ENCODE data around the gene BBS2. TPM values are rescaled to one million over a fixed set of nuclear protein-coding genes. Genes with fewer than 3 reads are reported as not detected.

BBS2 gene, protein sequence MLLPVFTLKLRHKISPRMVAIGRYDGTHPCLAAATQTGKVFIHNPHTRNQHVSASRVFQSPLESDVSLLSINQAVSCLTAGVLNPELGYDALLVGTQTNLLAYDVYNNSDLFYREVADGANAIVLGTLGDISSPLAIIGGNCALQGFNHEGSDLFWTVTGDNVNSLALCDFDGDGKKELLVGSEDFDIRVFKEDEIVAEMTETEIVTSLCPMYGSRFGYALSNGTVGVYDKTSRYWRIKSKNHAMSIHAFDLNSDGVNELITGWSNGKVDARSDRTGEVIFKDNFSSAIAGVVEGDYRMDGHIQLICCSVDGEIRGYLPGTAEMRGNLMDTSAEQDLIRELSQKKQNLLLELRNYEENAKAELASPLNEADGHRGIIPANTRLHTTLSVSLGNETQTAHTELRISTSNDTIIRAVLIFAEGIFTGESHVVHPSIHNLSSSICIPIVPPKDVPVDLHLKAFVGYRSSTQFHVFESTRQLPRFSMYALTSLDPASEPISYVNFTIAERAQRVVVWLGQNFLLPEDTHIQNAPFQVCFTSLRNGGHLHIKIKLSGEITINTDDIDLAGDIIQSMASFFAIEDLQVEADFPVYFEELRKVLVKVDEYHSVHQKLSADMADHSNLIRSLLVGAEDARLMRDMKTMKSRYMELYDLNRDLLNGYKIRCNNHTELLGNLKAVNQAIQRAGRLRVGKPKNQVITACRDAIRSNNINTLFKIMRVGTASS
- total RNA-seq, result 10 to 100 TPM; 44.3 to 52.3 TPM

GRCh38 chr16:56519459-56520250 lies at the start of gene BBS2:
TSS of gene BBS2 (minus strand) at chr16:56520024. CDS start at chr16:56519862, 162 bp downstream.

DNA sequence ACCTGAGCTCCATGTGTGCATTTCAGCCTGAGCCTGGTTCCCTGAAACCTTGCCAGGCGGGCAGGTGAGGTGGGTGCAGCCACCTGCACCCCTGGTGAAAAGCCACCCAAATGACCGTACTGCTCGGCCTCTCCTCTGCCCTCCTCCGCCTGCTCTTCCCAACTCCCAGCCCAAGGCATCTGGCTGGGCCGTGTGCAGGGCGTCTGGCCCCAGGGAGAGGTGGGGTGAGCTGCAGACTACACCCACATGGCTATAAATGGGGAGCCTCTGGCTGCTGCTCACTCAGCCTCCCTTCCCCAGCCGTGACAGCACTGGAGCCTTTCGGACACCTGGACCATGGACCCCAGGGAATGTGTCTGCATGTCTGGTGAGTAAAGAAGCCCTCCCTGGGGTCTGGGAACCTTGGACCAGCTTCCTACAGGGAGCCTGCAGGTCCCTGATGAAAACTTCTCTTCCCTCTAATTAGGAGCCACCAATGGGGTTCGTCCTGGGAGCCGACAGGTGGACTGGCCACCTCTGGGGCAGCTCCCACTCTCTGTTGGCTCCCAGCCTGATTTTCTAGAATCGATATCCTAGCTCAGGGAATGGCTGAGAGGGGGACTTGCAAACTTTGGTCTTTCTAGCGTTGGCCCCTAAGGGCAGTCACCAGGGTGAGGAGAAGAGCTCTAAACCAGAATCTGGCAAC lies 45.1 kb upstream of the BBS2 start, which contains the start of gene MT4:
MT4 (plus strand) TSS at position 281 of the 685 bp plus-strand sequence; CDS start at position 337, 56 bp downstream.

GRCh38 chr16:56450986-56451752 lies 68.7 kb downstream of the BBS2 start, which contains the start of the genes NUDT21 and OGFOD1:
TSS of gene NUDT21 (minus strand) at chr16:56451332. CDS start at chr16:56451202, 130 bp downstream.
TSS of gene OGFOD1 (plus strand) at chr16:56451554. CDS start at chr16:56451613, 59 bp downstream.

Other genes with a start within 250 kb of the BBS2 start
- 100 to 1,000 TPM; 159 to 181 TPM for gene AMFR, start 94.5 kb downstream of the BBS2 start, total RNA-seq
- 10 to 100 TPM; 43.4 to 89.9 TPM for gene NUDT21, start 68.7 kb downstream of the BBS2 start, total RNA-seq
- 10 to 100 TPM; 69.2 to 86.6 TPM for gene OGFOD1, start 68.5 kb downstream of the BBS2 start, total RNA-seq
- not detected for gene MT4, start 45.0 kb upstream of the BBS2 start, total RNA-seq
- not detected for gene MT3, start 69.5 kb upstream of the BBS2 start, total RNA-seq
- 100 to 1,000 TPM in 1 of 2 donors, 10 to 100 TPM in 1; 66.6 to 158 TPM for gene MT2A, start 88.6 kb upstream of the BBS2 start, total RNA-seq
- 100 to 1,000 TPM in 1 of 2 donors, 10 to 100 TPM in 1; 42.0 to 141 TPM for gene MT1E, start 105.8 kb upstream of the BBS2 start, total RNA-seq
- 1 to 10 TPM in 1 of 2 donors, under 1 TPM in 1; 0.67 to 4.1 TPM for gene MT1M, start 112.6 kb upstream of the BBS2 start, total RNA-seq
- 1 to 10 TPM; 2.8 to 5.7 TPM for gene MT1A, start 118.6 kb upstream of the BBS2 start, total RNA-seq
- not detected for gene MT1B, start 131.9 kb upstream of the BBS2 start, total RNA-seq
- 1 to 10 TPM; 5.0 to 6.2 TPM for gene MT1F, start 137.9 kb upstream of the BBS2 start, total RNA-seq
- gene MT1G, start 148.0 kb upstream of the BBS2 start, total RNA-seq, result 1 to 10 TPM; 1.4 to 4.3 TPM
- not detected for gene MT1H, start 149.8 kb upstream of the BBS2 start, total RNA-seq
- 100 to 1,000 TPM; 131 to 136 TPM for gene MT1X, start 162.4 kb upstream of the BBS2 start, total RNA-seq
- 100 to 1,000 TPM; 122 to 149 TPM for gene NUP93, start 210.1 kb upstream of the BBS2 start, total RNA-seq